VCaP (cell line): ENCODE results near the gene RASSF4.

Experiments used
- H3K27ac ChIP-seq: fragments of 450-650 bp; 2 replicates; pipeline ENCODE4 v1.5.1; 2017
- CTCF ChIP-seq: fragments of 450-650 bp; conservative IDR thresholded peaks from 2 replicates; pipeline ENCODE4 v1.5.1; 2017; ENCODE audit warnings: mild to moderate bottlenecking, moderate library complexity

Gene RASSF4

GRCh38 chr10:44995914-44996669 lies 36.5 kb downstream of the RASSF4 start:
- peak overlapping the region; percentile 32 for H3K27ac ChIP-seq
- no peak for TF ChIP-seq CTCF

GRCh38 chr10:44997105-44997748 lies 37.6 kb downstream of the RASSF4 start:
- no peak overlapping the region for H3K27ac ChIP-seq
- no peak for TF ChIP-seq CTCF

GRCh38 chr10:44998146-44998631 lies 38.6 kb downstream of the RASSF4 start:
- H3K27ac ChIP-seq: no peak overlapping the region
- TF ChIP-seq CTCF: no peak

GRCh38 chr10:45000138-45000751 lies 40.6 kb downstream of the RASSF4 start:
- no peak for TF ChIP-seq CTCF

GRCh38 chr10:45000752-45001380 lies 41.3 kb downstream of the RASSF4 start, which contains the start of gene ZNF22:
ZNF22 (plus strand) TSS chr10:45000923; CDS start chr10:45003369, 2,446 bp downstream.
- peak within 1 kb of the TSS; percentile 100 for H3K27ac ChIP-seq
- no peak; the same call in 1 of the 2 replicates for TF ChIP-seq CTCF

More at GRCh38 chr10:45000138-45000751, 40.6 kb downstream of the RASSF4 start:
- H3K27ac ChIP-seq: peak overlapping the region; percentile 100

GRCh38 chr10:45001381-45002148 lies 42.0 kb downstream of the RASSF4 start:
- H3K27ac ChIP-seq: peak overlapping the region; percentile 100
- TF ChIP-seq CTCF: 0 out of 2 replicates have a peak, but pooled peaks have one; percentile 6
